ENCODE results near the gene JAZF1. TPM values are rescaled to one million over a fixed set of nuclear protein-coding genes. Genes with fewer than 3 reads are reported as not detected.

The JAZF1 gene
- polyA plus RNA-seq, 1 donor = 24.9 TPM

- DNase-seq = no peak
Observed at GRCh38 chr7:28133872-28134271, 46.7 kb downstream of the JAZF1 start.

GRCh38 chr7:28132959-28133870 lies 47.4 kb downstream of the JAZF1 start:
- no peak for DNase-seq

- no peak for DNase-seq
Observed at GRCh38 chr7:28130277-28130676, 50.3 kb downstream of the JAZF1 start.

GRCh38 chr7:28128608-28129007 lies 52.0 kb downstream of the JAZF1 start:
- no peak for DNase-seq

- DNase-seq = no peak
Observed at GRCh38 chr7:28126410-28127041, 54.1 kb downstream of the JAZF1 start.

- DNase-seq = peak; percentile 71
Observed at GRCh38 chr7:28125431-28126409, 54.9 kb downstream of the JAZF1 start.

GRCh38 chr7:28124413-28124812 lies 56.2 kb downstream of the JAZF1 start:
- DNase-seq = no peak

- DNase-seq = no peak
Observed at GRCh38 chr7:28123752-28124151, 56.8 kb downstream of the JAZF1 start.

GRCh38 chr7:28121496-28121895 lies 59.1 kb downstream of the JAZF1 start:
- no peak for DNase-seq

GRCh38 chr7:28116041-28116440 lies 64.6 kb downstream of the JAZF1 start:
- DNase-seq = no peak

- DNase-seq = no peak
Observed at GRCh38 chr7:28115261-28115660, 65.3 kb downstream of the JAZF1 start.

GRCh38 chr7:28114056-28114455 lies 66.5 kb downstream of the JAZF1 start:
- no peak for DNase-seq

GRCh38 chr7:28112883-28113540 lies 67.6 kb downstream of the JAZF1 start:
- no peak for DNase-seq

- DNase-seq = no peak
Observed at GRCh38 chr7:28112467-28112866, 68.1 kb downstream of the JAZF1 start.

- peak; percentile 60 for DNase-seq
Observed at GRCh38 chr7:28112012-28112411, 68.6 kb downstream of the JAZF1 start.

- no peak for DNase-seq
Observed at GRCh38 chr7:28110427-28111012, 70.1 kb downstream of the JAZF1 start.

- no peak for DNase-seq
Observed at GRCh38 chr7:28108747-28109146, 71.8 kb downstream of the JAZF1 start.

- no peak for DNase-seq
Observed at GRCh38 chr7:28107960-28108359, 72.6 kb downstream of the JAZF1 start.

- no peak for DNase-seq
Observed at GRCh38 chr7:28106321-28106829, 74.2 kb downstream of the JAZF1 start.

- no peak for DNase-seq
Observed at GRCh38 chr7:28105234-28105633, 75.4 kb downstream of the JAZF1 start.

- DNase-seq = no peak
Observed at GRCh38 chr7:28104811-28105210, 75.8 kb downstream of the JAZF1 start.
